A549 treated with ZK216348 at 1 μM for 4 hours (cell line): ENCODE data around the gene NDNF. TPM values are rescaled to one million over a fixed set of nuclear protein-coding genes. Genes with fewer than 3 reads are reported as not detected.

Experiments used
- total RNA-seq: library from RNA; stranded (reverse); fragments of 200-300 nt; extraction: Qiagen RNA extraction; gene quantifications from 5 replicates; pipeline ENCODE4 v1.2.3, GENCODE V29; 2022; ENCODE audit warnings: low read depth

Gene NDNF
- total RNA-seq = not detected in 5 replicates

GRCh38 chr4:121072224-121073003 lies at the start of gene NDNF:
Gene NDNF (minus strand): TSS chr4:121072535. CDS start chr4:121045837, 26,698 bp downstream.

Other genes with a start within 250 kb of the NDNF start
- gene PRDM5, start 149.8 kb downstream of the NDNF start, total RNA-seq = 3.2 to 5.0 TPM (median 4.7 TPM) in 5 replicates
- gene TNIP3, start 91.8 kb upstream of the NDNF start, total RNA-seq = 0.27 to 0.99 TPM (median 0.44 TPM) in 5 replicates